ENCODE results near the gene PCID2. TPM values are rescaled to one million over a fixed set of nuclear protein-coding genes. Genes with fewer than 3 reads are reported as not detected.

PCID2 gene
- total and polyA plus RNA-seq, 11 donors, result 30.0 to 60.2 (median 45.2) TPM

DNA sequence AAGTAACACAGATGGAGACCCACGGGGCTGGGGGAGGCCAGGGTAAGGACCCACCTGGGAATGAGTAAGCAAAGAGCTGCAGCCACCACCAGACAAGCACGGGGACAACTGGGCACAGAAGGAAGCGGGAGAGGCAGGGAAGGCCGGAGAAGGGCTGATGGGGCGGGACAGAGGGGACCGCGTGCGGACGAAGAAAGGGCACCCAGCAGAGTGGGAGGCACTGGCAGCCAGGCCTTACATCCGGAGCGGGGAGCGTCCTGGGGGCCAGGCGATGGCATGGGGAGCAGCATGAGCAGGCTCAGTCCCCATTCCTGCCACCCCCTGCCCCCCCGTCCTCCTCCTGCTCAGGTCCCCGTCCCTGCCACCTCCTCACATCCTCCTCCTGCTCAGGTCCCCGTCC is 47.0 kb downstream of the PCID2 start:
- ATAC-seq, result no peak
- 54 to 64% (median 56%) methylated on average over 16 of the region's 16 CpGs for WGBS, 4 donors
- no peaks in the 10 kb centered on the region for H3K9me3 ChIP-seq
- H3K4me3 ChIP-seq, result no peak overlapping the region
- H3K27ac ChIP-seq, result no peak overlapping the region
- peaks cover 0 to 3% (median 0%) of the 10 kb centered on the region in 12 donors for H3K4me1 ChIP-seq
- H3K27me3 ChIP-seq, result peaks cover 0 to 24% (median 12%) of the 10 kb centered on the region in 9 donors
- TF ChIP-seq, protein P1, sequence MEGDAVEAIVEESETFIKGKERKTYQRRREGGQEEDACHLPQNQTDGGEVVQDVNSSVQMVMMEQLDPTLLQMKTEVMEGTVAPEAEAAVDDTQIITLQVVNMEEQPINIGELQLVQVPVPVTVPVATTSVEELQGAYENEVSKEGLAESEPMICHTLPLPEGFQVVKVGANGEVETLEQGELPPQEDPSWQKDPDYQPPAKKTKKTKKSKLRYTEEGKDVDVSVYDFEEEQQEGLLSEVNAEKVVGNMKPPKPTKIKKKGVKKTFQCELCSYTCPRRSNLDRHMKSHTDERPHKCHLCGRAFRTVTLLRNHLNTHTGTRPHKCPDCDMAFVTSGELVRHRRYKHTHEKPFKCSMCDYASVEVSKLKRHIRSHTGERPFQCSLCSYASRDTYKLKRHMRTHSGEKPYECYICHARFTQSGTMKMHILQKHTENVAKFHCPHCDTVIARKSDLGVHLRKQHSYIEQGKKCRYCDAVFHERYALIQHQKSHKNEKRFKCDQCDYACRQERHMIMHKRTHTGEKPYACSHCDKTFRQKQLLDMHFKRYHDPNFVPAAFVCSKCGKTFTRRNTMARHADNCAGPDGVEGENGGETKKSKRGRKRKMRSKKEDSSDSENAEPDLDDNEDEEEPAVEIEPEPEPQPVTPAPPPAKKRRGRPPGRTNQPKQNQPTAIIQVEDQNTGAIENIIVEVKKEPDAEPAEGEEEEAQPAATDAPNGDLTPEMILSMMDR (IDR thresholded peaks at IDR 0.05), result no peak
- TF ChIP-seq POLR2A (IDR thresholded peaks at IDR 0.05), result no peak
- no peak for DNase-seq
- intact Hi-C loops (cut with DNase I), result no loop called here
- H3K36me3 ChIP-seq, result no peaks in the 10 kb centered on the region

DNA sequence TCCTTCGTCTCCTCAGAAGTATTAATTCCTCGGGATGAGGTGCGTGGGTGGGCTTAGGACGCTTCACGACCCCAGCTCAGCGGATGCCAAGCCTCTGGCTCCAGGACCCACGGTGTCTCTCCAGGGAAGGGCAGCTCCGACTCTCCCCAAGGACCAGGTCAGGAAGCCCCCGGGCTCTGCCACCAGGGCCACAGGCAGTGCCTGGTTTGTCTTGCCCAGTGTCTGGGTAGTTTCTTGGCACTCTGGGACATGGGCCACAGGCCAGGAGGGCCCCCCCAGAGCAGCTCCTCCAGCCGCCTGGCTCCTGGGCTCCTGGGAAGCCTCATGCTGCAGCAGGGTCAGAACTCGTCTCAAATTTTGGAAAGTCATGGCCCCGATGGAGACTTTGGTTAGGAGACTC is 47.5 kb downstream of the PCID2 start:
- peaks cover 0 to 24% (median 12%) of the 10 kb centered on the region in 9 donors for H3K27me3 ChIP-seq
- peaks cover 0 to 3% (median 0%) of the 10 kb centered on the region in 12 donors for H3K4me1 ChIP-seq
- H3K4me3 ChIP-seq, result no peak overlapping the region
- DNase-seq (no peak), ATAC-seq (no peak)
- 65 to 77% (median 71%) methylated on average over 12 of the region's 12 CpGs for WGBS, 4 donors
- no peak overlapping the region for H3K27ac ChIP-seq
- TF ChIP-seq, protein P1 (IDR thresholded peaks at IDR 0.05), result no peak
- no peak for TF ChIP-seq POLR2A (IDR thresholded peaks at IDR 0.05)
- H3K36me3 ChIP-seq, result no peaks in the 10 kb centered on the region
- H3K9me3 ChIP-seq, result no peaks in the 10 kb centered on the region
- intact Hi-C loops (cut with DNase I), result no loop called here

DNA sequence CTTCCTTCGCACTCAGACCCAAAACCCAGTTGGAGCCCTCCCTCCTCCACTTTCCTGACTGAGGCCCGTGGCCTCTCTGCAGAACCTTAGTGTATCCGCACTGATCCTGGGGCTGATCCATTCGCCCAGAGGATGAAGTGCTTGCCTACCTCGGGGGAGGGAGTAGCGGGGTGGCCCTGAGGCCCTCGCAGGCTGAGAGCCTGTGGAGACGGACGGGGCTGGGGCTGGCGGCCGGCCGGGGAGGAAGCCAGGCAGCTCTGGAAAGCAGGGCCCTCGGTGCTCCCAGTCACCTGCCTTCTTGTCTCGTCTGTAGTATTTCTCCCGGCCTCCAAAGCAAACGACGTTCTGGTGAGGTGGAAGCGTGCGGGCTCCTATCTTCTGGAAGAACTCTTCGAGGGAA is 48.8 kb downstream of the PCID2 start:
- DNase-seq, result no peak
- 76 to 86% (median 85%) methylated on average over 20 of the region's 20 CpGs for WGBS, 4 donors
- Histone ChIP-seq H3K9me3 (no peaks in the 10 kb centered on the region), H3K27ac (no peak overlapping the region), H3K27me3 (peaks cover 0 to 24% (median 12%) of the 10 kb centered on the region in 9 donors), H3K4me1 (peaks cover 0 to 3% (median 0%) of the 10 kb centered on the region in 12 donors), H3K36me3 (no peaks in the 10 kb centered on the region), H3K4me3 (no peak overlapping the region)
- no peak for TF ChIP-seq POLR2A (IDR thresholded peaks at IDR 0.05)
- TF ChIP-seq, protein P1 (IDR thresholded peaks at IDR 0.05), result no peak
- intact Hi-C loops (cut with DNase I), result loop anchor here in 3 of 10 donors (5.0 to 10.0 kb wide), 3 partner anchors 43 to 48 kb away; partner anchors contain the start of genes CUL4A (in 2 of the 3) and PCID2 (in 2 of the 3)
- no peak for ATAC-seq

DNA sequence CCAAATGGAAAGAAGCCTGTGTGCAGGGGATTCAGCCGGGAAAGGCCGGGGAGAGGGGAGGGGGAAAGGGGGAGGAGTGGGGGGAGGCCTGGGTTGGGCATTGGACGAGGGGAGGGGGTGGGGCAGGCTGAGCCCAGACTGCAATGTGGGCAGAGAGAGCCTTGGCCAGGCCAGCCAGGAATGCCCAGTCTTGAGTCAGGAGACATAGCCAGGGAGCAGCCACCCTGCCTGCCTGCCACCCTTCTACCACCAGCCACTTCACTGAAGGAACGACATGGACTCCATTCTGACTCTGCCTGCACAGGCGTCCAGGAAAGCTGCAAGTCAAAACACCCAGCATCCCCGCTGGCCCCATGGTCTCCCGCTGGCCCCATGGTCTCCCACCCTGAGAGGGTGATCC is 49.5 kb downstream of the PCID2 start:
- H3K27me3 ChIP-seq, result peaks cover 0 to 24% (median 12%) of the 10 kb centered on the region in 9 donors
- TF ChIP-seq POLR2A (IDR thresholded peaks at IDR 0.05), result no peak
- TF ChIP-seq, protein P1 (IDR thresholded peaks at IDR 0.05), result no peak
- ATAC-seq, result no peak
- WGBS, 4 donors, result 58 to 78% (median 74%) methylated on average over 3 to 7 of the region's 7 CpGs
- intact Hi-C loops (cut with DNase I), result loop anchor here in 3 of 10 donors (5.0 to 10.0 kb wide), 3 partner anchors 43 to 48 kb away; partner anchors contain the start of genes CUL4A (in 2 of the 3) and PCID2 (in 2 of the 3)
- DNase-seq, result no peak
- no peak overlapping the region for H3K4me3 ChIP-seq
- H3K4me1 ChIP-seq, result peaks cover 0 to 5% (median 1%) of the 10 kb centered on the region in 12 donors
- H3K27ac ChIP-seq, result no peak overlapping the region
- no peaks in the 10 kb centered on the region for H3K9me3 ChIP-seq
- H3K36me3 ChIP-seq, result no peaks in the 10 kb centered on the region

Data from heart left ventricle (tissue), 16 donors.